ENCODE results near the gene IL1R2.

IL1R2 gene

GRCh38 chr2:102029405-102029804 is 37.6 kb downstream of the IL1R2 start:
- no peak overlapping the region for H3K4me3 Mint-ChIP-seq
- H3K9me3 Mint-ChIP-seq: no peaks in the 10 kb centered on the region
- peaks cover 19% of the 10 kb centered on the region for H3K36me3 Mint-ChIP-seq (ENCODE audit: low read depth)
- no peaks in the 10 kb centered on the region for H3K27me3 Mint-ChIP-seq
- no peak for DNase-seq
- peak overlapping the region; percentile 41 for H3K27ac Mint-ChIP-seq
- peaks cover 73% of the 10 kb centered on the region for H3K4me1 Mint-ChIP-seq (ENCODE audit: low read depth)

- Mint-ChIP-seq H3K27ac (no peak overlapping the region), H3K4me3 (no peak overlapping the region), H3K4me1 (ENCODE audit: low read depth) (peaks cover 73% of the 10 kb centered on the region)
Measured at GRCh38 chr2:102029952-102030351, 38.2 kb downstream of the IL1R2 start.

DNA sequence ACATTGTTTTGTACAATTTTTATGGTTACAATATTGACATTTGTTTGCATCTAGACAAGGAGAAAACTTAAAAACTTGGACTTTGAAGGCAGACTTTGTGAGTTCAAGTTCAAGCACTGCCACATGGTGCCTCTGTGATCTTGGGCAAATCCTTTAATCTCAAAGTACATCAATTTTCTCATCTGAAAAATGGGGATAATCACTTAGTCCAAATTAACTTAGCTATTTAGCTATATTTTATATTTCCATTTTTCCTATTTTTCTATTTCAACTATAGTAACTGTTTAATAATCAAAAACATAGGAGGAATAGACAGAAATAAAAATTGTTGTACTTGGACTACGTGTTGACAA is 38.7 kb downstream of the IL1R2 start:
- Mint-ChIP-seq H3K4me1 (ENCODE audit: low read depth) (peaks cover 72% of the 10 kb centered on the region), H3K27me3 (no peaks in the 10 kb centered on the region), H3K36me3 (ENCODE audit: low read depth) (peaks cover 11% of the 10 kb centered on the region), H3K27ac (no peak overlapping the region), H3K9me3 (no peaks in the 10 kb centered on the region), H3K4me3 (no peak overlapping the region)
- no peak for DNase-seq

More at GRCh38 chr2:102029952-102030351, 38.2 kb downstream of the IL1R2 start:
- DNase-seq: no peak
- Mint-ChIP-seq H3K9me3 (no peaks in the 10 kb centered on the region), H3K36me3 (ENCODE audit: low read depth) (peaks cover 13% of the 10 kb centered on the region), H3K27me3 (no peaks in the 10 kb centered on the region)

DNA sequence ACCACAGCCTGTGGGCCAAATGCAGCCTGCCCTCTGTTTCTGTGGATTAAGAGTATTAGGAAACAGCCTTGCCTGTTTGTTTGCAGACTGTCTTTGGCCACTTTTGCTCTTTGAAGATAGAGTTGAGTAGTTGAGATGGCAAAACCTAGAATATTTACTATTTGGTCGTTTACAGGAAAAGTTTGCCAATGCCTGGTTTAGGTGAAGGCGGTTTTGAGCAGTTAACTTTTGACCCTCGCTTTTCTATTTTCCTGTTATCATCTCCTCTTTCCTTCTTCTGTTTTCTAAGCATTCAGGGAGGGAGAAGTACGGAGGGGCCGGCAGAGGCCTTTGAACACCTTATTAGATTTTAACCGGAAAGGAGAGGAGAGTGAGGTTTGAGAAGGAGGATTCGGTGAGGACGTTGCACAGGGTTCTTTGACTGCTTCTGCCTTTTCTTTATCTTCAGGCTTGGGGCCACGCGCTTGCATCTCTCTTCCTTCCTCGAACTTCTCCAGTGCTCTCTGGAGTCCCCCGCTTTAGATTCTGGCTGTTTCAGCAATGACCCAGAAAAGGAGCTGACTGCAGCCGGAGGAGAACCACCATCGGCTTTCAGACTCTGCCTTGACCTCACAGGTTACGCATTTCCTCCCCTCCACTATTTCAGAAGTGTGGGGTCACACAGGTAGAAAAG is 39.2 kb downstream of the IL1R2 start:
- Mint-ChIP-seq H3K36me3 (ENCODE audit: low read depth) (peaks cover 9% of the 10 kb centered on the region), H3K27ac (no peak overlapping the region), H3K4me3 (no peak overlapping the region), H3K9me3 (no peaks in the 10 kb centered on the region), H3K4me1 (ENCODE audit: low read depth) (peaks cover 66% of the 10 kb centered on the region), H3K27me3 (no peaks in the 10 kb centered on the region)
- DNase-seq: no peak

- Mint-ChIP-seq H3K4me1 (ENCODE audit: low read depth) (peaks cover 55% of the 10 kb centered on the region), H3K9me3 (no peaks in the 10 kb centered on the region), H3K4me3 (no peak overlapping the region), H3K27me3 (no peaks in the 10 kb centered on the region), H3K36me3 (ENCODE audit: low read depth) (peaks cover 4% of the 10 kb centered on the region), H3K27ac (no peak overlapping the region)
- DNase-seq: no peak
Measured at GRCh38 chr2:102032368-102033030, 40.7 kb downstream of the IL1R2 start.

DNA sequence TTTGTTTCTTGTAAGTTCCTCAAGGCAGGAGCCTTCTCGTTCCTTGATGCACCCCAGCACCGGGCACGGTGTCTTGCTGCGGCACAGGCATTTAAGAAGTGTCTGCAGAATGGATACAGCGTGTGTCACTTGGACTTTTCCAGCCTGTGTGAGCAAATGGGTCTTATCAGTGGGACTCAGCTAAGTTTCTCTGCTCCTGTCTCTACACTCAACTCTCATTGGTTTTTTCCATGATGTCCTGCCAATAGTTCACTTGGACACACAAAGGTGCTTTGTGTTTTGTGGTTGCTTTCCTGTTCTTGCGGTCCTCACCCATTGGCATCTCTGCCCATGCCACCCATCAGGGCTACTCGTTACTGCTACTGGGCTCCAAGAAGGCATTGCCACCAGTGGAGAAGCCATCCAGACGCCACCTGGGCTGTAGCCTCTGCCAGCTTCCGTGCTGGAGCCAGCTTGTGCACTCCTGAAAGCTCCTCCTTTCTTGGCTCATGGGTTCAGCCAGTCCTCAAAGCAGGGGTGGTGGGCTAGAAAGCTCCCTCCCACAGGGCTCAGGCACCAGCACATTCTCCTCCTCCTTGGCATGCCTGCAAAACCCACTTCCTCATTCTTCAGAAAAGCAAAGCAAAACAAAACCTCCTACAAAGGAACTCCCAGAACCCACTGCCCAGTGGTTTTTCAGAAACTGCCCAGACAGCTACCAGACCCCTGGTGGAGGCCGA is 41.4 kb downstream of the IL1R2 start:
- H3K4me3 Mint-ChIP-seq: peak overlapping the region; percentile 13
- DNase-seq: no peak
- no peaks in the 10 kb centered on the region for H3K9me3 Mint-ChIP-seq

DNA sequence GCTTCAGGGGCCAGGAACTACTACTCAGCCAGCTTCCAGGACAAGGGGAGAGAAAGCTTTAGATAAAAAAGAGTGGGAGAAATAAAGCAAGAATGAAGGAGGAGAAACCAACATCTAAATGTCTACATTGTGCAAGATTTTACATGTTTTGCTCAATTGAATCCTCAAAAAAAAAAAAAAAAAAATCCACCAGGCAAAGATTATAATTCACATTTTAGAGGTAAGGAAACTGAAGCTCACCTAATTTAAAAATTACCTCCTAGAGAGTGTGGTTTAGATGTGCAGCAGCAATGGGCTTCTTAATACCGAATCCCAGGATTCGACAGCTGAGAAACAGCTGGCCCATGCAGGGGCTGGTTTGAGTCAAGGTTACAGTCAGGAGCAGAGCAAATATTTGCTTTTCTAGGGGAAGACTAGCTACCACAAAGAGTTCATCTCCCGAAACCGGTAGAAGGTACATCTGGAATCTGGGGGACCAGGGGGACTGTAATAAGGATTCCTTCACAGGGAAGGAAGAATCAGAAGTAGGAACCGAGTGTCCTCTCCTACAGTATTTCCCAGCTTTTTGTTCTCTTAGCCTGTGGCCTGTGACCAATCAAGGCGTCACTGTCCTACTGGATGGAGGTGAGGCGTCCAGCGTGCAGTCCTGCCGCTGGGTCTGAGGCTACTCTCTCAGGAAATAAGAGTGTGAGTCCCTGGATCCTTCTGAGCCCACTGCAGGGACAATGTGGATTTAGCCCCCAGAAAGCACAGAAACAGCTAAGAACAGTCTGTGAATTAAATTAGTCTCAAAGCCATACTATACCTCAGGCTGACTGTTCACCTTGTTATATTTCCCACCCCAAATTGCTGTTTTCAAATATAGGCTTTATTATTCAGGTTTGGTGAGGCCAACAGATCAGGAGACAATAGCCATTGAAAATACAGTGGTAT is 42.3 kb downstream of the IL1R2 start:
- no peak for DNase-seq
- H3K9me3 Mint-ChIP-seq: no peaks in the 10 kb centered on the region
- no peaks in the 10 kb centered on the region for H3K27me3 Mint-ChIP-seq
- H3K27ac Mint-ChIP-seq: peak overlapping the region; percentile 29
- H3K36me3 Mint-ChIP-seq (ENCODE audit: low read depth): no peaks in the 10 kb centered on the region
- H3K4me1 Mint-ChIP-seq (ENCODE audit: low read depth): peaks cover 40% of the 10 kb centered on the region
- H3K4me3 Mint-ChIP-seq: peak overlapping the region; percentile 13

More for the DNA sequence above, 41.4 kb downstream of the IL1R2 start:
- H3K4me1 Mint-ChIP-seq (ENCODE audit: low read depth): peaks cover 48% of the 10 kb centered on the region
- H3K27ac Mint-ChIP-seq: peak overlapping the region; percentile 29
- no peaks in the 10 kb centered on the region for H3K27me3 Mint-ChIP-seq
- H3K36me3 Mint-ChIP-seq (ENCODE audit: low read depth): peaks cover under 1% of the 10 kb centered on the region

- no peak for DNase-seq
- H3K4me1 Mint-ChIP-seq (ENCODE audit: low read depth): peaks cover 35% of the 10 kb centered on the region
- H3K27ac Mint-ChIP-seq: no peak overlapping the region
- no peak overlapping the region for H3K4me3 Mint-ChIP-seq
- no peaks in the 10 kb centered on the region for H3K27me3 Mint-ChIP-seq
- no peaks in the 10 kb centered on the region for H3K9me3 Mint-ChIP-seq
- no peaks in the 10 kb centered on the region for H3K36me3 Mint-ChIP-seq (ENCODE audit: low read depth)
Measured at GRCh38 chr2:102034683-102035548, 43.2 kb downstream of the IL1R2 start.

GRCh38 chr2:102037681-102038080 is 45.9 kb downstream of the IL1R2 start:
- H3K36me3 Mint-ChIP-seq (ENCODE audit: low read depth): no peaks in the 10 kb centered on the region
- H3K27ac Mint-ChIP-seq: no peak overlapping the region
- H3K4me3 Mint-ChIP-seq: no peak overlapping the region
- H3K4me1 Mint-ChIP-seq (ENCODE audit: low read depth): peaks cover 38% of the 10 kb centered on the region
- no peaks in the 10 kb centered on the region for H3K9me3 Mint-ChIP-seq
- DNase-seq: no peak
- peaks cover 11% of the 10 kb centered on the region for H3K27me3 Mint-ChIP-seq

GRCh38 chr2:102040229-102040628 is 48.5 kb downstream of the IL1R2 start:
- Mint-ChIP-seq H3K9me3 (no peaks in the 10 kb centered on the region), H3K27ac (no peak overlapping the region), H3K4me3 (no peak overlapping the region), H3K27me3 (peaks cover 30% of the 10 kb centered on the region), H3K4me1 (ENCODE audit: low read depth) (peaks cover 28% of the 10 kb centered on the region), H3K36me3 (ENCODE audit: low read depth) (no peaks in the 10 kb centered on the region)
- DNase-seq: no peak

GRCh38 chr2:102041351-102041750 is 49.6 kb downstream of the IL1R2 start:
- Mint-ChIP-seq H3K9me3 (no peaks in the 10 kb centered on the region), H3K36me3 (ENCODE audit: low read depth) (no peaks in the 10 kb centered on the region), H3K4me3 (no peak overlapping the region), H3K27ac (no peak overlapping the region), H3K27me3 (peaks cover 40% of the 10 kb centered on the region), H3K4me1 (ENCODE audit: low read depth) (peaks cover 27% of the 10 kb centered on the region)
- DNase-seq: no peak

DNA sequence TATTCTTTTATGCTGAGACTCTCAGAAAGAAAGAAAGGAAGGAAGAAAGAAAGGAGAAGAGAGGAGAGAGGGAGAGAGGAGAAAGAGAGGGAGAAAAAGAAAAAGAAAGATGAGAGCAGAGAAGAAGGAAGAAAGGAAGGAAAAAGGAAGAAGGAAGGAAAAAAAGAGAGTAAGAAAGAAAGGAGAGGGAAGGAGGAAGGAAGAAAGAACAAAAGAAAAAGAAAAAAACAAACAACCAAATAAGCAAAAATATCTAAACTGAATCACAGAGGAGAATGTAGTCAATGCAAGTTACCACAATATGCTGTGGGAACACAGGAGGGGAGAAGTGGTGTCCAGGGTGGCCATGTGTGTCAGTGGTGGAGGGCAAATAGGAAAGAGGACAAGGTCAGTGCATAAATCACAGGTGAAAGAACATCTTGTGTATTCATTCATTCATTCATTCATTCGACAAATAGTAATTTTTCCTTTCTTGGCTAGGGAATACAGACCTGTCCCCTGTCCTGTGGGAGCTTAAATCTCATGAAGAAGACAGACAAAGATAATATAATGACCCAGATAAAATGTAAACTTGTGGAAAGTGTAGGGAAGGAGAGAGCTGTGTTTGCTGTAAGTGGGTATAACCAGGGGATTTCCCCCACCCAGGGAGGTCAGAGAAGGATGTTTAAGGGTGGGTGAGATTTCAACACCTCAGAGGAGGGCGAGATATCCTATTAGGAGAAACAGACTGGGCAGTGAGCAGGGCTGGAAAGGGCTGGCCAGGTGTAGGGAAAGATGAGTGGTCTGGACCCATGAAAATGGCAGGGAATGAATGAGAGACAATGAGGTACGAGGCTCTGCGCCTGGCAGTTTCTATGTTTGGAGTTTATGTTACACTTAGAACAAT is 50.7 kb downstream of the IL1R2 start:
- H3K36me3 Mint-ChIP-seq (ENCODE audit: low read depth): no peaks in the 10 kb centered on the region

GRCh38 chr2:102043560-102043959 is 51.8 kb downstream of the IL1R2 start:
- no peak overlapping the region for H3K27ac Mint-ChIP-seq
- peaks cover 56% of the 10 kb centered on the region for H3K27me3 Mint-ChIP-seq
- peaks cover 5% of the 10 kb centered on the region for H3K9me3 Mint-ChIP-seq
- H3K36me3 Mint-ChIP-seq (ENCODE audit: low read depth): no peaks in the 10 kb centered on the region
- DNase-seq: no peak
- H3K4me3 Mint-ChIP-seq: no peak overlapping the region
- peaks cover 27% of the 10 kb centered on the region for H3K4me1 Mint-ChIP-seq (ENCODE audit: low read depth)

More for the DNA sequence above, 50.7 kb downstream of the IL1R2 start:
- Mint-ChIP-seq H3K9me3 (peaks cover 2% of the 10 kb centered on the region), H3K27me3 (peaks cover 49% of the 10 kb centered on the region), H3K4me3 (no peak overlapping the region), H3K4me1 (ENCODE audit: low read depth) (peaks cover 27% of the 10 kb centered on the region), H3K27ac (no peak overlapping the region)
- no peak for DNase-seq
